ENCODE results near the gene HIVEP2.

HIVEP2 gene

GRCh38 chr6:142764311-142764710 is 180.7 kb downstream of the HIVEP2 start:
- no peak for DNase-seq

- no peak for DNase-seq
Measured at GRCh38 chr6:142763205-142763604, 181.8 kb downstream of the HIVEP2 start.

- DNase-seq: no peak
Measured at GRCh38 chr6:142761756-142762155, 183.2 kb downstream of the HIVEP2 start.

- no peak for DNase-seq
Measured at GRCh38 chr6:142760152-142760551, 184.8 kb downstream of the HIVEP2 start.

GRCh38 chr6:142758629-142759025 is 186.3 kb downstream of the HIVEP2 start:
- no peak for DNase-seq

GRCh38 chr6:142757852-142758628 is 186.9 kb downstream of the HIVEP2 start:
- no peak for DNase-seq

GRCh38 chr6:142756215-142756630 is 188.8 kb downstream of the HIVEP2 start:
- no peak for DNase-seq

- DNase-seq: no peak
Measured at GRCh38 chr6:142753196-142753595, 191.8 kb downstream of the HIVEP2 start.

- no peak for DNase-seq
Measured at GRCh38 chr6:142752348-142752747, 192.6 kb downstream of the HIVEP2 start.

GRCh38 chr6:142751452-142751851 is 193.5 kb downstream of the HIVEP2 start:
- no peak for DNase-seq

GRCh38 chr6:142750998-142751397 is 194.0 kb downstream of the HIVEP2 start:
- no peak for DNase-seq

- no peak for DNase-seq
Measured at GRCh38 chr6:142749556-142749955, 195.4 kb downstream of the HIVEP2 start.

- peak; percentile 12 for DNase-seq
Measured at GRCh38 chr6:142746524-142746923, 198.5 kb downstream of the HIVEP2 start.

GRCh38 chr6:142744836-142745235 is 200.1 kb downstream of the HIVEP2 start:
- DNase-seq: no peak

GRCh38 chr6:142740449-142740848 is 204.5 kb downstream of the HIVEP2 start:
- no peak for DNase-seq

GRCh38 chr6:142738731-142739130 is 206.2 kb downstream of the HIVEP2 start:
- DNase-seq: no peak

GRCh38 chr6:142738035-142738396 is 207.0 kb downstream of the HIVEP2 start:
- DNase-seq: no peak

GRCh38 chr6:142737368-142738034 is 207.5 kb downstream of the HIVEP2 start:
- no peak for DNase-seq

GRCh38 chr6:142735204-142735603 is 209.8 kb downstream of the HIVEP2 start:
- DNase-seq: no peak

- no peak for DNase-seq
Measured at GRCh38 chr6:142732790-142733189, 212.2 kb downstream of the HIVEP2 start.

GRCh38 chr6:142731611-142732010 is 213.4 kb downstream of the HIVEP2 start:
- DNase-seq: no peak

GRCh38 chr6:142729618-142730017 is 215.4 kb downstream of the HIVEP2 start:
- no peak for DNase-seq

GRCh38 chr6:142728910-142729481 is 216.0 kb downstream of the HIVEP2 start:
- DNase-seq: no peak

- peak; percentile 46 for DNase-seq
Measured at GRCh38 chr6:142728364-142728763, 216.6 kb downstream of the HIVEP2 start.

Measured in RPMI8226 (cell line).